WERI-Rb-1 (cell line): ENCODE measurements around the gene SH3RF3.
A peak's percentile ranks its signal among the peaks of the same experiment; 100 is the strongest.

ENCODE experiments used
- DNase-seq: peaks from one replicate; pipeline ENCODE4 v3.0.0-alpha.2; 2020
- H3K27ac ChIP-seq: fragments of 250-450 bp; sonication (Bioruptor Pico); 2 replicates; pipeline ENCODE4 v1.5.1; 2020; ENCODE audit warnings: mild to moderate bottlenecking, moderate library complexity
- H3K27me3 ChIP-seq: fragments of 250-450 bp; sonication (Bioruptor Pico); 2 replicates; pipeline ENCODE4 v1.5.1; 2021; ENCODE audit warnings: mild to moderate bottlenecking, low read depth, moderate library complexity; ENCODE audit not compliant: insufficient read depth, severe bottlenecking
- H3K36me3 ChIP-seq: fragments of 250-450 bp; sonication (Bioruptor Pico); 2 replicates; pipeline ENCODE4 v1.5.1; 2020; ENCODE audit warnings: mild to moderate bottlenecking, moderate library complexity
- H3K4me3 ChIP-seq: 2 replicates; pipeline ENCODE4 v1.5.1; 2011; ENCODE audit warnings: low read depth, mild to moderate bottlenecking, control low read depth, low read length
- H3K9me3 ChIP-seq: fragments of 250-450 bp; sonication (Bioruptor Pico); 2 replicates; pipeline ENCODE4 v1.5.1; 2021; ENCODE audit warnings: mild to moderate bottlenecking, moderate library complexity; ENCODE audit not compliant: severe bottlenecking
- CTCF ChIP-seq: IDR thresholded peaks from 2 replicates; pipeline ENCODE4 v1.5.1; 2011; ENCODE audit warnings: low read depth, mild to moderate bottlenecking, control low read depth, inconsistent platforms, low read length

SH3RF3 gene

GRCh38 chr2:109153005-109153784 lies 24.2 kb downstream of the SH3RF3 start:
- no peak overlapping the region for H3K27ac ChIP-seq
- H3K4me3 ChIP-seq, result no peak overlapping the region
- no peaks in the 10 kb centered on the region for H3K36me3 ChIP-seq
- H3K27me3 ChIP-seq, result no peaks in the 10 kb centered on the region
- DNase-seq, result no peak
- H3K9me3 ChIP-seq, result no peaks in the 10 kb centered on the region
- TF ChIP-seq CTCF, result no peak

- Histone ChIP-seq H3K36me3 (no peaks in the 10 kb centered on the region), H3K27ac (no peak overlapping the region), H3K9me3 (no peaks in the 10 kb centered on the region), H3K4me3 (no peak overlapping the region), H3K27me3 (no peaks in the 10 kb centered on the region)
- no peak for DNase-seq
- TF ChIP-seq CTCF, result no peak
Measured at GRCh38 chr2:109153807-109154206, 24.8 kb downstream of the SH3RF3 start.

GRCh38 chr2:109154226-109154625 lies 25.2 kb downstream of the SH3RF3 start:
- H3K27ac ChIP-seq, result no peak overlapping the region
- H3K4me3 ChIP-seq, result no peak overlapping the region
- no peaks in the 10 kb centered on the region for H3K27me3 ChIP-seq
- DNase-seq, result no peak
- TF ChIP-seq CTCF, result no peak
- H3K9me3 ChIP-seq, result no peaks in the 10 kb centered on the region
- H3K36me3 ChIP-seq, result no peaks in the 10 kb centered on the region

GRCh38 chr2:109155553-109156451 lies 26.8 kb downstream of the SH3RF3 start:
- no peak for DNase-seq
- H3K9me3 ChIP-seq, result no peaks in the 10 kb centered on the region
- H3K36me3 ChIP-seq, result no peaks in the 10 kb centered on the region
- no peak overlapping the region for H3K4me3 ChIP-seq
- H3K27ac ChIP-seq, result no peak overlapping the region
- H3K27me3 ChIP-seq, result no peaks in the 10 kb centered on the region
- no peak for TF ChIP-seq CTCF

GRCh38 chr2:109157563-109158105 lies 28.6 kb downstream of the SH3RF3 start:
- TF ChIP-seq CTCF, result no peak
- no peaks in the 10 kb centered on the region for H3K36me3 ChIP-seq
- no peak overlapping the region for H3K4me3 ChIP-seq
- H3K9me3 ChIP-seq, result no peaks in the 10 kb centered on the region
- no peaks in the 10 kb centered on the region for H3K27me3 ChIP-seq
- no peak overlapping the region for H3K27ac ChIP-seq
- DNase-seq, result peak; percentile 72
